G401.6 (cell line): ENCODE data around the gene CD226.
"Not testable (repeated sequence)": the region's sequence is repeated elsewhere in the genome, so short reads cannot be mapped to it uniquely, and the experiment has no call there.

Experiments used
- FAIRE-seq: peaks from 2 replicates; lab custom pipeline; 2012; peaks lifted over from hg19 to GRCh38; lab: Jason Lieb, UNC

The CD226 gene

DNA sequence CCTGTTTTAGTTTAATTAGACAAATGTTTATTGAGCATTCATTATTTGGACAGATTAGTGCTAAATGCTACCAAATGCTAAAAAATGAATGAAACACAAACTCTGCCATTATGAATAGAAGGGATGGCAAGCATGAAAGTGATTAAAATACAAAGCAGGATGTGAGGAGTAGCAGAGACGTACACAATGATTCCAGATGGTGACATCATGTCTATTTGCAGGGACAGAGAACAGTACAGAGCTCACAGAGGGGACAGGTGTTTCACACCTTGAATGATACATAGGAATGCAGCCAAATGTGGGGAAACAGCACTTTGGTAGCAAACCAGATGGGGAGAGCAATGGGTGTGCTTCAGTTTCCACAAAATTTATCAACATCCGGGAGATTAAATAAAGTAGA lies 76.3 kb downstream of the CD226 start:
- no peak for FAIRE-seq

DNA sequence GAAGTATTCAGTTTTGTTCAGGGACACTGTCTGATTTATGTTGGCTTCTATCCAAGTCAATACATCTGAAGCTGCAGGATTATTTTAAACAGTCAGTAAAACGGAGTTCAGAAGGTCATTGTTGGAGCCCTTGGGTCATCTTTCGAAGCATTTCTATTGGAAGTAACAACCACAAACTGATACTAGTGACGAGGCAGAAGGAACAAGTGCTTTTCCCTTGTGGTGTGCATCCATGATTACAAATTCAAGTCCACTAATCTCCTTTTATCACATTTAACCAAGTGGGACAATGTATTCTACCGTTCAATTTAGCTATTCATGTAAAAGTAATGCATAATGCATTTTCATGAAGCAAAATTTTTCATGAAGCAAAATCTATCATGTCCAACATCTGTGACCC lies 76.9 kb downstream of the CD226 start:
- no peak for FAIRE-seq

DNA sequence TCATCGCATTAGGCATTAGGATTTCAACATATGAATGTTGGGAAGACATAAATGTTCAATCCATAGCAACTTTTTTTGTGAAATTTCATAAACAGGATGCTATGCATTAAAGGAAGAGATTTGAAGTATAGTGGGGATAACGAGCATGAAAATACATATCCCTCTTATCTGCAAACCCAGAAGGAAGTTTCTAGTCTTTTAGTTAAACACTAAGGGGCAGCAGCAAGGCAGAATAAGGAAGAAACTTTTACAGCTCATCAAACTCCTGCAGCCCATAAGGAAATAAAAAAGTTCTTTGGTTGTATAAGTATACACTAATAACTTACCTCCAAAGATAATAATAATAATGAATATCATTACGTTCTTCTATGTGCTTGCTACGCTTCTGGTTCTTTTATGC lies 81.5 kb downstream of the CD226 start:
- no peak for FAIRE-seq

DNA sequence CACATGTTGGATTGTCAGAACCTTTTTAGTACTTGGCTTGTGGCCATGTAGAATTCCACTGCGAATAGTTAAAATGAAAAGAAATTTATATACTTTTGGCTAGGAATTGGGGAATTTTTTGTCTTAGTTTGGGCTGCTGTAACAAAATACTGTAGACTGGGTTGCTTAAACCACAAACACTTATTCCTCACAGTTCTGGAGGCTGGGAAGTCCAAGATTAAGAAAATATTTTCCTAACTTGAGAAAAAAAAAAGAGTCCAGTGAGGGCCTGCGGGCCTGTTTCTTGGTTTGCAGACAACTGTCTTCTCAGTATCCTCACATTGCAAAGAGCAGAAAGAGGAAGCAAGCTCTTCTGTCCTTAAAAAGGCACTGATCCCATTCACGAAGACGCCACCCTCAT lies 81.9 kb downstream of the CD226 start:
- no peak for FAIRE-seq

DNA sequence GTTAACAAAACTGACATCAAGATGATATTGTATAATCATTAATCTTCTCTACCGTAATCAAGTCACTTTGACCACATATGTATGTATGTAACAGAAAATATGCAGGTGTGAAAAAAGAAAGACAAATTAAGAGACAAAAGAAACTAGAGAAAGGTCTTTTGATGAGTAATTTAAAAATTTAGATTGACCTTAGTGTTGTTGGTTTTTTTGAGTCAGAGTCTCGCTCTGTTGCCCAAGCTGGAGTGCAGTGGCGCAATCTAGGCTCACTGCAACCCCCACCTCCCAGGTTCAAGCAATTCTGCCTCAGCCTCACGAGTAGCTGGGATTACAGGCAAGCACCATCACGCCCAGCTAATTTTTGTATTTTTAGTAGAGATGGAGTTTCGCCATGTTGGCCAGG lies 82.9 kb downstream of the CD226 start:
- FAIRE-seq = not testable (repeated sequence)

DNA sequence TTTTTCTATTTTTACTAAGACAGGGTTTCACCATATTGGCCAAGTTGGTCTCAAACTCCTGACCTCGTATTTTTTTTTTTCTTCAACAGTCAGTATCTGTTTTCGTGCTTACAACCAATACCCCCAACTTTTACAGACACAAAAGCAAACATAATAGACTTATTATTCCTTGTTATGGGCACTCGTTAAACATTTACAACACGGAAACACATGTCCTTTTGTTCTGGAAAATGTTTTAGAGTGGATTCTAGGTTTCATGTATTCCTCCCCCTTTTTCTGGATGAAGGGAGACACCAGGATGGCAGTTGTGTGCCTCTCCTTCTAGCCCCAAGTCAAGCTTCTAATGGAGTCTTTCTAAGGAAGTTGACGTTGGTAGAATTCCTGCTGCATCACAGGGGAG lies 88.8 kb downstream of the CD226 start:
- no peak for FAIRE-seq

DNA sequence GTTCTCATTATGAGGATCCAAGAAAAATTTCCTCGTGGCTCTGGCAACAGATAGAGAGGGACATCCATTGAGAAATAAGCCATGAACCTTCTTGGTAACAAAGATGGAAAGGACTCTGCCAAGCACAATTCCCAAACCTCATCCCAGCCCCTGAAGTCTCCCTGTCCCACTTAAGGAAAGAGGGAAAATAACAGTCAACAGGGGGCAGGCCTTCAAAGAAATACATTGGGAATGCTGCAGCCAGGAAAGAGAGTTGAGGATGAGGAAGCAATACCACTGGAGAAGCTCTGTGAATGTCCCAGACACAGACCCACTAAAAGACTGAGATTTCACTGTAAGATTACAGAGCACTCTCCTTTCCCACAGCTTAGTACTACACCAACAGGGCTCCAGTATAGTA lies 93.2 kb downstream of the CD226 start:
- FAIRE-seq = no peak

DNA sequence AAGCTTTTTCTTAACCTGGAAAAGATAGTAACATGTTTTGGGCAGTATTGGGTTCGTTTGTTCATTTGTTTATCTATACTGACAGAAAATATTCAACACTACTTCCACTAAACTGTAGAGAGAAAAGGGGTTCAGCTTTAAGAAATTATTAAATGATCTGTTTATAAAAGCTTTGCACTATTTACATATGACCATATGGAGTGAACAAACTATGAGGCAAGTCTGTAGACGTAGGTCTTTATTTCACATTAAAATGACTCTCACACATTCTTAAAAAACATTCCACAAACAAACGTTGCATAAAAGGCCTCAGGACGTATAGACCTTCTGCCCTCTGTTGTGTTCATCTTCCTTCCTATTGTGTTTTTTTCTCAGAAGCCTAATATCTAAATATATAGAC lies 94.6 kb downstream of the CD226 start:
- no peak for FAIRE-seq

DNA sequence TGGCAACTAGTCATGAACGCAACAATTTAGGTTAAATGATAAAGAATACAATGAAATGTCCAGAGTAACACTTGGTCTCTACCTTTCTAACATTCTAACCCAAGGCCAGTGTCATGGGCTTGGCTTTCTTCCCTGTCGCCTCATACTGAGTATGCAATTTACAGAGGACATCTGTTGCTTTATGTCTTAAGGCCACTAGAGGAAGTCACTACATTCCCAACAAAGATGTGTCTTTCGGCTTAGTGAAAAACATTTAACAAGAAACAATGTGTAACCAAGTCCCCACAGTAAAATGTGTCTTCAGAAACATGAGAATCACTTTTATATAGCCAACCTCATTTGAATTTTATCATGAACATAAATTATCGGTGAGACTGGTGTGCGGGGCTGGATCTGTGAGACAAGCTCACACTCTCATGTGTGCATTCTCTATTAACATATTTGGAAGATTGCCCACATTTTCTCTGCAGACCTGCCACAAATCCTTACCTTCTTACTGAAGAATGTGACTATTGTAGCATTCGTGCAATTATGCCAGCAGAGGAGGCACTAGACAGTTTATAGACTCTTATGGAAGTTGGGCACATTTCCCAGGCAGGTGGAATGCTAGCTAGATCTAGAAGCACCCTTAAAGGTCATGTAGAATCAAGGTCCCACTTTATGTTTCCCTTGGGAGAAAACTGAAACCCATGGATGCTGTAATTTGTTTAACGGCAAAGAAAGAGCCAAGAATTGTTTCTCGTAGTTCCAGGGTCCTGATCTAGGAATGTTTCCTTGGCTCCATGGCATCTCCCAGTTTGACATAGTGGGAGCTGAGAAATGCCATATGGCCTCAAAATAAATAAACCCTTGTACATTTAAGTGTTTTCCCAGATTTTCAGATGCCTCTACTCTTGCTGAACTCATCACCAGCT lies 101.8 kb downstream of the CD226 start:
- FAIRE-seq = no peak

DNA sequence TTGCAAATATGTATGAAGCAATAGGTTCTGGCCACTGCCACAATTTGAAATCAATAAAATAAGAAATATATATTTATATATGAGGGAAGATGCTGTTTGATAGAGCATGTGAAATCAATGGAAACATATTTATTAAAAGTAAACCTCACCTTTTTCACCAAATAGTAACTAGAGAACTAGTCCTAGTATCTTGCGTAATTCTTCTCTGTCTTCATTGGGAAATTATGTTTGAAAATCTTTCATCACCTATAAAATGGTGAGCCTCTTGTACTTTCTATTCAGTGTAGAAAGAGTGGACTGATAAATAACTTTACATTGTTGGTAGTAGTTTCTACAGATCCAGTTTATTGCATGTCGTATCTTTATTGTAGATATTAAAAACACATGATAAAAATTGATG lies 103.0 kb downstream of the CD226 start:
- FAIRE-seq = no peak

DNA sequence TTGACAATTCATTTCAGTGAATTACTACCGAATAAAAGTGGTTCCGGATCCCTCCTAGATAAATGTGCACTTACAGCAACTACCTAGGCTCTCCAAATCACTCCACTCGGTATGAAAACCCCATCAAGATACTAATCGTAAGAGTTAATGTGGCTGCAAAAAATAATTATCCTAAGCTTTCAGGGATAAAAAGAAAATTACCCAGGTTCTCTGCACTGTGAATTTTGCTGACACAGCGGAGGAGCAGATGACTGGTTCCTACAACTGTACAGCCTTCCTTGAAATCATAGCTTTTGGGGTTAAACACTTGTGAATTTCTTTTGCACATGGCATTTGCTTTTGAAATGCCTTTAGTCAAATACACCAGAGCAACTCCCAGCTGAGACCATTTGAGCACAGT lies 104.7 kb downstream of the CD226 start:
- no peak for FAIRE-seq

DNA sequence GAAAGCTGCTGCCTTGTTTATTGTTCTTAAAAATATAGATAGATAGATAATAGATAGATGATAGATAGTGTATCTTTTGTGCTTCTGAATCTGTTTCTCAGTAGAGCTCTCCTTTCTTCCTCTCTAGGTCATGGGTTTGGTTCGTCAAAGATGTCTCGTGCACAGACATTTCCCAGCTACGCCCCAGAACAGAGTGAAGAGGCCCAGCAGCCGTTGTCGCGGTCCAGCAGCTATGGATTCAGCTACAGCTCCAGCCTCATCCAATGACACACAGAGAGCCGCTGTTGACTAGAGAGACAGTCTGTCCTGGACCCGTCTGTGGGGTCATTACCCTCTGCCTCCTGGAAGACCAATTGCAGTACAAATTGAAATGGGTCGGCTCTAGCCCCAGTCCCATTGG lies 106.6 kb downstream of the CD226 start:
- no peak for FAIRE-seq

DNA sequence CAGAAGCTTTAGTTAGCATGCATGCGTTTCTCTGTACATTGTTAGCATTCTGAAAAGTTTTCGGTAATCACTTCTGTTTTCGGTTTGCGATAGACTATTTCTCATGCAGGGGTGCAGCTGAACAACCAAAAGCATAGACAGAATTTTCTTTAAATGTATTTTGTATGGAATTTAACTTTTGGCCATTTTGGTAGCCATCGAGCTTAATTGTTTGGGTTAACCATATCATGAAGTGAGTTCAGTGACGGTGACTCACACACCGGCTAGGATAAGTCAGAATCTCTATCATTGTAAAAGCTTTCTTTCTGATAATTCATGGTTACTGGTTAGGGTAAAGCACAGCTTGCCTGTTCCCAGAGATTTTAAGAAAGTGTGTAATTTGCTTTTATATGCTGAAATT lies 107.2 kb downstream of the CD226 start:
- FAIRE-seq = no peak

DNA sequence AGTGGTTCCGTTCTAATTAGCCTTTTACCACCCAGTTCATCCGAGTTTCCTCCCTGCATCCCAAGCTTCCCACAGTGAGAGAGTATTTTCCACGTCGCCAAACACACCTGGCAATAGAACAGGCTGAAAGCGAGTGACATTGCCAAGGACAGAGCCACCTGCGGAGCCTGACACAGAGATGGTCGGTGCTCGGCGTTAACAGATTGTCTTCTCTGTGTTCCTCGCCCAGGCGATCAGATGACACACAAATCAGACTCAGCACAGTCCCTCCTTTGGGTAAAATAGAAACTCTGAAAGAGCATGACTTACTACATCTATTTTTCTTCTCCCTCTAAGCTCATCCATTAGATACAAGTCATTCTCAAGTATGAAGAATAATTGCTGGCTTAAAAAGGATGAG lies 107.7 kb downstream of the CD226 start:
- FAIRE-seq = no peak

DNA sequence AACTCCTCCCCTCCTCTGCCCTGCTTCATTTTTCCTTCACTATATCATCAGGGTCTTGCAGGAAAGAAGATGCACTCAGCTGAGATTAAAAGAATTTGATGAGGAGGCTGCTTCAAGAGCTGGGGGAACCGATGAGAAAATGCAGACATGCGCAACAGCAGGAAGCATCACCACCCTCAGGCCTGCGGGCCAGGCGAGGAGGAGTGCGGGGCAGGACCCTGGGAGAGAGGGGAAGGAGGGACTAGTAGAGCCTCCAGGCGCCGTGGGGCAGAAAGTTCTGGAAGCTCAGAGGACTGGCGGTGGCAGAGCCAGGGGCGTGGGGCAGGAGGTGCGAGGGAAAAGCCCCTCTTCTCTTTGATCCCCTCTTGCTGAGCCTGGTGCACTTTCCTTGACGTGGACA lies 108.2 kb downstream of the CD226 start:
- no peak for FAIRE-seq

DNA sequence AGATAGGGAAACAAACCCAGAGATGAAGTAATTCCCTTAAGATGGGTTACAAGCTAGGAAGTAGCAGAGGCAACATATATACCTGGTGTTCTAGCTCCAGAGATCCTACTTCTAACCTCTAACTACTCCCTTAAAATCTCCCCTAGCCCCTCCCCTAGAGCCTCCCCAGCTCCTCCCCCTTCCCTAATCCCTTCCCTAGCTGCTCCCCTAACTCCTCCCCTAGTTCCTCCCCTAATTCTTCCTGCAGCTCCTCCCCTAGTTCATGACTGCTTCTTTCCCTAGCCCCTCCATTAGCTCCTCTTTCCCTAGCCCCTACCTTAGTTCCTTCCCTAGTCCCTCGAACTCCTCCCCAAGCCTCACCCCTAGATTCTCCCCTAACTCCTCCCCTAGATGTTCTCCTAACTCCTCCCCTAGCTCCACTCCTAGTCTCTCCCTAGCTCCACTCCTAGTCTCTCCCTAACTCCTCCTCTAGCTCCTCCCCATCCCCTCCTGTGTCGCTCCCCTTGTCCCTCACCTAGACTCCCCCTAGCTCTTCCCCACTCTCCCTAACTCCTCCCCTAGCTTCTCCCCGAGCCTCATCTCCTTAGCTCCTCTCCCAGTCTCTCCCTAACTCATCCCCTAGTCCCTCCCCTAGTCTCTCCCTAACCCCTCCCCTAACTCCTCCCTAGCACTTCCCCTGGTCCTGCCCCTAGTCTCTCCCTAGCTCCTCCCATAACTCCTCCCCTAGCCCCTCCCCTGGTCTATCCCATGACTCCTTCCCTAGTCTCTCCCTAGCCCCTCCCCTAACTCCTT lies 108.9 kb downstream of the CD226 start:
- FAIRE-seq = no peak

DNA sequence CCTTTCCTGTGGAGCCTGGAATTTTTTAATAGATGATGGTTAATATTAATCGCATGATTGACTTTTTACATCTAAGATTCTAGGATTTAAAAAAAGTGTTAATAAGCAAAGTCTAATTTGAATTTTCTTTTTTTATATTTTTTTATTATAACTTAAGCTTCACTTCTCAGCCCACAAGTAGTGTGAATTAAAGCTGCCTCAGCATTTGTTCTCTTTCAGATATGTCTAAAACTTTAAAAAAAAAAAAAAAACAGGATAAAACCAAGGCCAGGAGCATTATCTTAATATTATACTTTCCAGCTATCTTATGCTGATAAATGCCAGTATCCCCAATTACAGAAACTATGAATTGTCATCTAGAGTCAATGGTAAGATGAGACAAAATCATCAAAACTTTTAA lies 109.7 kb downstream of the CD226 start:
- no peak for FAIRE-seq

DNA sequence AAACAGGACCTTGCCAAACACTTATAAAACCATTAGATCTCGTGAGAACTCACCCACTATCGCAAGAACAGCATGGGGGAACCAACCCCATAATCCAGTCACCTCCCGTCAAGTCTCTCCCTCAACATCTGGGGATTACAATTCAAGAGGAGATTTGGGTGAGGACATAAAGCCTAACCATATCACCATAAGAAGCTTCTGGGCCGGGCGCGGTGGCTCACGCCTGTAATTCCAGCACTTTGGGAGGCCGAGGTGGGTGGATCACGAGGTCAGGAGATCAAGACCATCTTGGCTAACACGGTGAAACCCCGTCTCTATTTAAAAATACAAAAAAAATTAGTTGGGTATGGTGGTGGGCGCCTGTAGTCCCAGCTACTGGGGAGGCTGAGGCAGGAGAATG lies 112.7 kb downstream of the CD226 start:
- FAIRE-seq = not testable (repeated sequence)

DNA sequence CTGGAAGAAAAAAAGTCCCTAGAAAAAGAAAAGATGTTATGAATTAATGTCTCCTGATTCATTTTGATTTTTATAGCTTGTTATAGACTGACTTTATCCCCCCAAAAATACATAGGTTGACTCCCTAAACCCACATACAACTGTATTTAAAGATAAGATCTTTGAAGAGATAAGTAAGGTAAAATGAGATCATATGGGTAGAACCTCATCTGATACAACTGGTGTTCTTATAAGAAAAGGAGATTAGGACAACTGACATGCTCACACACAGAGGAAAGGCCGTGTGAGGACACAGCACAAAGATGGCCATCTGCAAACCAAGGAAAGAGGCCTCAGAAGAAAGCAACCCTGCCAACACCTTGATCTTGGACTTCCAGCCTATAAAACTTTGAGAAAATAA lies 117.5 kb downstream of the CD226 start:
- FAIRE-seq = no peak

DNA sequence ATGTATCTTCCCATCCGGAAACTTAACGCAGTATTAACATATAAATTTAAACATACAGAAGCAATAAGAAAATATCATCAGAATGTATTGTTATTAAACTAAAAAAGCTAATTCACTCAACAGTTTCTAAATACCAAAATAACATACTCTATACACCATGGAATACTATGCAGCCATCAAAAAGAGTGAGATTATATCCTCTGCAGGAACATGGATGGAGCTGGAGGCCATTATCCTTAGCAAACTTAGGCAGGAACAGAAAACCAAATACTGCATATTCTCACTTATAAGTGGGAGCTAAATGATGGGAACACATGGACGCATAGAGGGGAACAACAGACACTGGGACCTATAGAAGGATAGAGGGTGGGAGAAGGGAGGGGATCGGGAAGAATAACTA lies 127.1 kb downstream of the CD226 start:
- no peak for FAIRE-seq

DNA sequence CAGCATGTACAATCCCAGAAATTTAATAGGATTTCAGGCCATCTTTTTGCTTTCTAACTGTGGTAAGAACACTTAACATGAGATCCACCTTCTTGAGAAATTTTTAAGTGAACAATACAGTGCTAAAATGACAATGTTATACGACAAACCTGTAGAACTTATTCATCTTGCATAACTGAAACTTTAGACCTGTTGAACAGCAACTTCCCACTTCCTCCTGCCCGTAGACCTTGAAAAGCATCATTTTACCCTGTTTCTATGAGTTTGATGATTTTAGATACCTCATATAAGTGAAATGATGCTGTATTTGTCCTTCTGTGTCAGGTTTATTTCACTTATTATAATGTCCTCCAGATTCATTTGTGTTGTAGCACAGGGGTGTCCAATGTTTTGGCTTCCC lies 128.2 kb downstream of the CD226 start:
- FAIRE-seq = no peak

DNA sequence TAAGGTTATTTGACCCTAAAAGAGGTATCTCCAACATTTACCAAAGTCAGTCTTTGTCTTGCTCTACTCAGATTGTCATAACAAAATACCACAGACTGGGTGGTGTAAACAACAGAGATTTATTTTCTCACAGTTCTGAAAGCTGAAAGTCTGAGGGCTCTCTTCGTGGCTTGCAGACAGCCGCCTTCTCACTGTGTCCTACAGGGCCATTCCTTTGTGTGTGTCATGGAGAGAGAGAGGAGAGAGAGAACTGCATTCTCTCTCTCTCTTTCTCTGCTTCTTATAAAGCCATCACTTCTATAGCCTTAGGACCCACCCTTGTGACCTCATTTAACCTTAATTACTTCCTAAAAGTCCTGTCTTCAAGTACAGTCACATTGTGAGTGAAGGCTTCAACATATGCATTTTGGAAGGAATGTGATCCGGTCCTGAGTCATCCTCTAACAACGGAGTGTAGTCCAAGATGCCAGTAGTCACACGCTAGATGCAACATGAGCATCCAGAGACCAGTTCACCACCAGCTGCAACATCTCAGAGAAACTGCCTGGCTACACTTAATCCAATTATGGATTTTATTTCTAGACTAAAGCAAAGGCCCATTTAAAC lies 130.2 kb downstream of the CD226 start:
- no peak for FAIRE-seq

DNA sequence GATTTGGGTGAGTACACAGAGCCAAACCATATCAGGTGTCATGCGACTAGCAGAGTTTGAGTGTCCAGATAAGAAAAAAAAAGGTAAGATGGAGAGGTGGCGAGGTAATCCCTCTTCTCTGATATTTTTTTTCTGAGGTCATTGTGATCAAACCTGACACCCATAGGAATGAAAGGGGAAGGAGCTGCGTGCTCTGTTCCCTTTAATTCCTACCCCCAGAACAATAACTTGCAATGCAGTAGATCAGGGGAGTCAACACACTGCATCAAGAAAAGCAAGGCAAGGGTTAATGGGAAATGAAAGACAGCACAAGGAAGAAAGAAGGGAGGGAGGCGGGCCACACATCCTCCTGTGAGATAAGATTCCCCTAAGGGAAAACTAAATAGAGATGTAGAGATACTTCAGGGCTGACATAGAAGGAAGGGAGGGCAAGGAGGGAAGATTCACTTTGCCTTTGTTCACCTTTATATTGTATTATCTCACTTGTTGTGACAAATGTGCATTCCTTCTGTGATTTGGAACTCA lies 132.8 kb downstream of the CD226 start:
- no peak for FAIRE-seq
